HG02588 (cell line): ENCODE data around the gene PROKR2.

Experiments
- ATAC-seq: cut with Tn5 transposase; IDR thresholded peaks from one replicate; pipeline ENCODE4 v1.9.1; 2021; ENCODE audit warnings: mild to moderate bottlenecking, moderate library complexity; ENCODE audit not compliant: unreplicated experiment

PROKR2 gene

DNA sequence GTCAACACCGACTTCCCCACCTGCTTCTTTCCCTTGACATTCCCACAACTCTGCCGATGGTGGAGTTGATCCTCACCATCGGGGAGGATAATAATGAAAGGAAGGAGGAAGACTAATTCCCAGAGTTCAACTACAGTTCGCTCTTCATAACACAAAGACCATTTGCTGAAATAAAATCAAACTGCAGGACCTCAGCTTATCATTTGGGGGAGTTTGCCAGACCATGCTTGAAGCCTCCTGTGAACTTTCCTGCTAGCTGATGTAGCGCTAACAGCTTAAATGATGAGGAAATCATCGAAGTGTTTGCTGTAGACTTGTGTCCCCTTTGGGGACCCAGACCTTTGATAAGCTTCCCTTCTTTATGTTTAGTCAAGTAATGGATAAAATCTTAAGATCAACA lies 26.2 kb downstream of the PROKR2 start:
- no peak for ATAC-seq

DNA sequence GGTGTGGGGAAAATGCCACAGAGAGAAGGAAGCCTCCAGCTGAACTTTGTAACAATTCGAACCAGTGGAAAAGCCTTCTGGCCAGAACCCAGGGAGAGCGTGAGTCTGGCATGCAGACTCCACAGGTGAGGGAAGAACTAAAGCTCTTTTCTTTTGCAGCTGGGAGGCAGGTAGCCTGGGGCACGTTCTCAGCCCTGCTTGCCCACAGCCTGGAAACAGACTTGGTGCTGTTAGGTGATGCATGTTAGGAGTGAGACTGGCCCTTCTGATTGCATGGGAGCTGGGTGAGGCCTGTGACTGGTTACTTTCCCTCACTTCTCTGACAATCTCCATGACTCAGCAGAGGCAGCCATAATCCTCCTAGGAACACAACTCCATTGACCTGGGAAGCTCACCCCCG lies 34.2 kb downstream of the PROKR2 start:
- no peak for ATAC-seq

DNA sequence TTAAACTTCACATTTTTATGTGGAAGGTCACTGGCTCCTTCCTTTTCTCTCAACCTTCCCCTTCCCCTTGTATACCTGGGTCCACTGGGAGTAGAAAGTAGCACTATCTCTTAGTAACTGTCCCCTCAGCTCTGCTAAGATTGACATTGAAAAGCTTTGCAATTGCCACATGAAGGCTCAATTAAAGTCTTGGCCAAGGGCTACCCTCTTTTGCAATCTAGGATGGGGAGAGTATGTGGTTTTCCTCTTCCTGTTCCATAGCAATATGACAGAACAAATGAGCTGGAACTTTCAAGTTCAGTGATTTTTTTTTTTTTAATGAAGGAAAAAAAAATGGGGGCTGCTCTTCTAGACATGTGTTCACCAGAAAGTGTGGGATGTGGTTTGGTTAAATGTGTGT lies 37.1 kb downstream of the PROKR2 start:
- no peak for ATAC-seq

DNA sequence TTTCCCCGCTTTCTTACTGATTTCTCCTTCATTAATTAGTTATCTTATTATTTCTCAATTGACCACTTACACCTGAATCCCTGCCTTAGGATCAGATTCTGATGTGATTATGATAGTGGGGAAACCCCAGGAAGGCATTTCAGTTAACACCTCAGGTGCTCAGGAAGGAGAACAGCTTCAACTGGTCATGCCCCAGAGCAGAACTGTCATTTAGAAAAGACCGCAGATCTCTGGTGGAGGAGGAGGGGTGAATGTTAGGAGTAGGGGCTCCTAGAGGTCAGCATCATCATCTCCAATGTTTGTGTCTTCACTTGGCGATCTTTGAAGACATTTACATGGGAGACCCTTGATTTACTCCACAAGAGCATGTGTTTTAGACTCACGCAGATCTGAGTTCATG lies 44.5 kb downstream of the PROKR2 start:
- ATAC-seq, result no peak

DNA sequence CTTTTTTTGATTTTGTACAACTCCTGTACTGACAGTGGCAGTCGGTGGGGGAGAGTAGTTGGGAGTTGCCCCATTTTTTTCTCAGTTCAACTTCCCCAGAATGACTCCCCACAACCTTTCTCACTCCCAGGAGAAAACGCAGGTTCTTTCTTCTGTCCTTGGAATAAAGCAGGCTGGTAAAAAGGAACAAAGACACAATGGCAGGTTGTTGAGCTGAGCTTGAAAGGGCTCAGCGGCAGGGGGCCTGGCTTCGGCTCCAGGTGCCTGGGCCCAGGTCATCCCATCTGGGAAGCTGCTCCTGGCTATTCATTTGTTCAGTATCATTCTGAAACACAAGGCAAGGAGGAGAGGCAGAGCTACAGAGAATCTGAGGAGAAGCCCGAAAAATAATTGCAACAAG lies 46.2 kb downstream of the PROKR2 start:
- ATAC-seq, result no peak

DNA sequence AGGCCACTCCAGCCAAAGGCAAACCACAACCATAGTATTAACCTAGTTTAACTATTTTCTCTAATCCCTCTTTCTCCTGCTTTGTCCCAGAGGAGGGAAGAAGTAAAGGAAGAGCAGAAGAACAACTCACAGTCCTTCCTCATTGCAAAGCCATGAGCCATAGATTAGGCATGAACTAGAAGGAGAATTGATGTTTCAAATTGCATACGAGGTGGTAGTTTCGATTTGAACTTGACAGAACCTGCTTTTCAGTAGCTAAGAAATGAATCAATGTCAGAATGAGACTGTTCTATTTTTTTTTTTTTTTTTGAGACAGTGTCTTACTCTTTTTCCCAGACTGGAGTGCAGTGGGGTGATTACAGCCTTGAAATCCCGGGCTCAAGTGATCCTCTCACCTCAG lies 48.3 kb downstream of the PROKR2 start:
- no peak for ATAC-seq

DNA sequence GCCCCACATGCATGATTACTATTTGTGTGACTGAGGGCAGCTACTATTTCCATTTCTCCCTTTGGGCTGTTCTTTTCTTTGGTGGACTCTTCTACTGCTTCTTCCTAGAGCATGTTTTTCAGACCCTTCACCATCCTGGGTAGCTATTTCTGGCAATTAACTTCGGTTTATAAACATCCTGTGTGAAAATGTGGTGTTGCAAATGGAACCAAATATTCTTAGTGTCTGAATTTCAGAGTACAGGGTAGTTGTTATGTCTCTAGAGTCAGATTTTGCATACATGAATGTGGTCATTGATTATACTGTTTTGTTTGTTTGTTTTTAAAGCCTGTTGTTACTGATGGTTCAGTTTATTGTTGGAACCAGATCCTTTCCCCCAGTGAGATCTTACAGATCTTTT lies 49.7 kb downstream of the PROKR2 start:
- no peak for ATAC-seq
